ENCODE results near the gene DCST2. TPM values are rescaled to one million over a fixed set of nuclear protein-coding genes. Genes with fewer than 3 reads are reported as not detected.

The DCST2 gene
- total and polyA plus RNA-seq, 10 of the 15 experiments (the other 5 are each of a cell fraction or from before 2014, with no cell fraction given): 0.33 to 0.41 (median 0.36) TPM; not detected in 7

DNA sequence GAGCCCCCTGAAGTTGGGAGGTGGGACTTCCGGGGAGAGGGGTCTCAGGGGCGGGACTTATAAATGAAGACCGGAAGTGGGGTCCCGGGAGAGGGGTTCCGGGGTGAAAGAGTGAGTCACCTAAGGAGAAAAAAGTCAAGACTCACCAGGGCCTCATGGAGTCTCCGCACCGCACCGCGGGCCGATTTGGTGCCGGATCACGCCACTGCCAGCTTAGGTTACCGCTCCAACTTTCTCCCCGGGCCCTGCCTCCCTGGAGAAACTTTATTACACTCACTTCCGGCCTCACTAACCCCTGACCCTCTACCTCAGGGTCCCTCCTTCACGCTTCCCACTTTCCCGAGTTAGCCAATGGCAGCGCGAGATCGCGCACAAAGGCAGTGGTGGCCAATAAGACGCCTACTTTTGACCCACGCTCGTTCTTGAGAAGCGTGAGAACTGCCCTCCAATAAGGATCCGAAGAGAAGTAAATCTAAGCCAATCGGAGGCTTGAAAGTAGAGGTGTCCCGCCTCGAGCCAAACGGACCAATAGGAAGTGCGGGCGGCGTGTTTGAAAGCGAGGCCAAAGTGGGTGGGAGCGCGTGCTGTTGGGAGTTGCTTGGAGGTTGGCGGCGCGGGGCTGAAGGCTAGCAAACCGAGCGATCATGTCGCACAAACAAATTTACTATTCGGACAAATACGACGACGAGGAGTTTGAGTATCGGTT lies 59.3 kb downstream of the DCST2 start, which contains the start of gene CKS1B (continued):
- TF ChIP-seq ZNF592 (IDR thresholded peaks at IDR 0.05): 0 out of 2 replicates have a peak, but pooled peaks have one; percentile 12
- TF ChIP-seq, protein P1, sequence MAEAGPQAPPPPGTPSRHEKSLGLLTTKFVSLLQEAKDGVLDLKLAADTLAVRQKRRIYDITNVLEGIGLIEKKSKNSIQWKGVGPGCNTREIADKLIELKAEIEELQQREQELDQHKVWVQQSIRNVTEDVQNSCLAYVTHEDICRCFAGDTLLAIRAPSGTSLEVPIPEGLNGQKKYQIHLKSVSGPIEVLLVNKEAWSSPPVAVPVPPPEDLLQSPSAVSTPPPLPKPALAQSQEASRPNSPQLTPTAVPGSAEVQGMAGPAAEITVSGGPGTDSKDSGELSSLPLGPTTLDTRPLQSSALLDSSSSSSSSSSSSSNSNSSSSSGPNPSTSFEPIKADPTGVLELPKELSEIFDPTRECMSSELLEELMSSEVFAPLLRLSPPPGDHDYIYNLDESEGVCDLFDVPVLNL (IDR thresholded peaks at IDR 0.05; ENCODE audit: low read depth, low read length): peak; percentile 99
- peak; percentile 76; the same call in 1 of the 2 replicates for TF ChIP-seq ZNF207 (IDR thresholded peaks at IDR 0.05; ENCODE audit: borderline replicate concordance)
- TF ChIP-seq SREBF2 (IDR thresholded peaks at IDR 0.05; ENCODE audit: low read length): no peak
- no peak for TF ChIP-seq BCL3 (IDR thresholded peaks at IDR 0.05; ENCODE audit: borderline replicate concordance, insufficient read depth, low read depth, low read length, poor library complexity, severe bottlenecking)
- no peak for TF ChIP-seq CHD4 (IDR thresholded peaks at IDR 0.05)
- peak; percentile 92 for TF ChIP-seq NBN (IDR thresholded peaks at IDR 0.05)
- TF ChIP-seq EGR1 (IDR thresholded peaks at IDR 0.05; ENCODE audit: borderline replicate concordance in 1 of 2, low read depth in 2 of 2, low read length in 2 of 2): peak in 1 of 2 experiments; percentile 26; a peak in 1 of 3 replicates
- TF ChIP-seq CHD1 (IDR thresholded peaks at IDR 0.05; ENCODE audit: low read depth, low read length): no peak
- no peak for TF ChIP-seq PAX5 (IDR thresholded peaks at IDR 0.05; ENCODE audit: borderline replicate concordance, low read depth, low read length)
- peak; percentile 91 for TF ChIP-seq GABPA (IDR thresholded peaks at IDR 0.05; ENCODE audit: low read depth)
- TF ChIP-seq NFIC (IDR thresholded peaks at IDR 0.05; ENCODE audit: low read depth, low read length): 0 out of 2 replicates have a peak, but pooled peaks have one; percentile 3
- TF ChIP-seq NR2F1 (conservative IDR thresholded peaks at IDR 0.05): peak; percentile 100
